Measurements from ENCODE around the gene FAM53B. TPM values are rescaled to one million over a fixed set of nuclear protein-coding genes. Genes with fewer than 3 reads are reported as not detected.

Gene FAM53B
- total RNA-seq, 4 donors from 2014 or later, result 60.8 to 84.8 (median 78.8) TPM

DNA sequence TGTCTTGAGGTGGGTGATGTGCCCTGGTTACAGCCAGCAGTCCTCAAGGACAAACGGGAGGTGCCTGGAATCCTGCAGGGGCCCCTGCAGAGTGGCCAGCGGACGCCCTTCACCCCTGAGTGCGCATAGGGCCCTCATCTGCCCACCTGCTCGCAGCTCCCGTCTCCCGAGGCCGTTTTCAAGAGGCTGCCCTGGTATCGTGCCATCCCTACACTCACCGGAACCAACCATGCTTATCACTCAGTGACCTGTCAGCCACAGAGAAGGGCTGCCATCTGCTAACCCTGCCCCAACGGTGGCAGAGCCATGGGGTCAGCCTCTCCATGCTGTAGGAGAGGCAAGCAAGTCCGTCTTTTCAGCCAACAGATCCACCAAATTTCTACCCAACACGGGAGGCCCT, 122.0 kb downstream of the FAM53B start:
- Histone ChIP-seq H3K27ac (peak overlapping the region; percentile 57 to 95 (median 76)), H3K4me3 (no peak overlapping the region), H3K4me1 (peaks cover 0 to 92% (median 65%) of the 10 kb centered on the region in 4 donors), H3K36me3 (peaks cover 0 to 40% (median 0%) of the 10 kb centered on the region in 3 donors), H3K27me3 (no peaks in the 10 kb centered on the region), H3K9me3 (no peaks in the 10 kb centered on the region)
- DNase-seq (ENCODE audit: low spot score in 2 of 2), result no peak
- TF ChIP-seq, protein P1, sequence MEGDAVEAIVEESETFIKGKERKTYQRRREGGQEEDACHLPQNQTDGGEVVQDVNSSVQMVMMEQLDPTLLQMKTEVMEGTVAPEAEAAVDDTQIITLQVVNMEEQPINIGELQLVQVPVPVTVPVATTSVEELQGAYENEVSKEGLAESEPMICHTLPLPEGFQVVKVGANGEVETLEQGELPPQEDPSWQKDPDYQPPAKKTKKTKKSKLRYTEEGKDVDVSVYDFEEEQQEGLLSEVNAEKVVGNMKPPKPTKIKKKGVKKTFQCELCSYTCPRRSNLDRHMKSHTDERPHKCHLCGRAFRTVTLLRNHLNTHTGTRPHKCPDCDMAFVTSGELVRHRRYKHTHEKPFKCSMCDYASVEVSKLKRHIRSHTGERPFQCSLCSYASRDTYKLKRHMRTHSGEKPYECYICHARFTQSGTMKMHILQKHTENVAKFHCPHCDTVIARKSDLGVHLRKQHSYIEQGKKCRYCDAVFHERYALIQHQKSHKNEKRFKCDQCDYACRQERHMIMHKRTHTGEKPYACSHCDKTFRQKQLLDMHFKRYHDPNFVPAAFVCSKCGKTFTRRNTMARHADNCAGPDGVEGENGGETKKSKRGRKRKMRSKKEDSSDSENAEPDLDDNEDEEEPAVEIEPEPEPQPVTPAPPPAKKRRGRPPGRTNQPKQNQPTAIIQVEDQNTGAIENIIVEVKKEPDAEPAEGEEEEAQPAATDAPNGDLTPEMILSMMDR (IDR thresholded peaks at IDR 0.05), result no peak
- TF ChIP-seq EP300 (IDR thresholded peaks at IDR 0.05) (no peak), POLR2A (IDR thresholded peaks at IDR 0.05) (no peak)
- 80 to 91% methylated on average over 13 of the region's 13 CpGs for WGBS, 2 donors

DNA sequence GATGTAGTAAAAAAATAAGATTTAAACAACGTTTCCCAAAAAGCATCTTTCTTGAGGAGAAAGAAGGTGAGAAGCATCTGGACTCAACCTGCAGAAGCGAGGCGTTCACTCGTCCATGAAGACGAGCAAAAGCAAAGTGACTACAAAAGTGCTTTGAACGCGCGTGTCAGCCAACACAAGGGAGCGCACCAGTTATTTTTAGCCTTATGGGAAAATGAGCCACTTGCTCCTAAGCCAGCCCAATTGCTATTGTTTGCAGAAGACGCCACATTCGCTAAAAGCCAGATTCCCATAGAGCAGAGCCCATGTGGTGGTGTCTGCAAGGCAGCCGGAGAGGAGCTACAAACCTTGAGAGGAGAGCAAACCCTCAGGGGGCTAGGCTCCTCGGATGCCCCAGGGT, 122.5 kb downstream of the FAM53B start:
- peak overlapping the region; percentile 57 to 95 (median 76) for H3K27ac ChIP-seq
- H3K4me3 ChIP-seq, result no peak overlapping the region
- DNase-seq (ENCODE audit: low spot score in 2 of 2), result no peak
- peaks cover 0 to 88% (median 60%) of the 10 kb centered on the region in 4 donors for H3K4me1 ChIP-seq
- H3K27me3 ChIP-seq, result no peaks in the 10 kb centered on the region
- peaks cover 0 to 45% (median 0%) of the 10 kb centered on the region in 3 donors for H3K36me3 ChIP-seq
- peak in 1 of 2 donors; percentile 6 for TF ChIP-seq EP300 (IDR thresholded peaks at IDR 0.05)
- TF ChIP-seq POLR2A (IDR thresholded peaks at IDR 0.05), result no peak
- TF ChIP-seq, protein P1 (IDR thresholded peaks at IDR 0.05), result no peak
- H3K9me3 ChIP-seq, result no peaks in the 10 kb centered on the region
- 53 to 63% methylated on average over 13 of the region's 13 CpGs for WGBS, 2 donors

DNA sequence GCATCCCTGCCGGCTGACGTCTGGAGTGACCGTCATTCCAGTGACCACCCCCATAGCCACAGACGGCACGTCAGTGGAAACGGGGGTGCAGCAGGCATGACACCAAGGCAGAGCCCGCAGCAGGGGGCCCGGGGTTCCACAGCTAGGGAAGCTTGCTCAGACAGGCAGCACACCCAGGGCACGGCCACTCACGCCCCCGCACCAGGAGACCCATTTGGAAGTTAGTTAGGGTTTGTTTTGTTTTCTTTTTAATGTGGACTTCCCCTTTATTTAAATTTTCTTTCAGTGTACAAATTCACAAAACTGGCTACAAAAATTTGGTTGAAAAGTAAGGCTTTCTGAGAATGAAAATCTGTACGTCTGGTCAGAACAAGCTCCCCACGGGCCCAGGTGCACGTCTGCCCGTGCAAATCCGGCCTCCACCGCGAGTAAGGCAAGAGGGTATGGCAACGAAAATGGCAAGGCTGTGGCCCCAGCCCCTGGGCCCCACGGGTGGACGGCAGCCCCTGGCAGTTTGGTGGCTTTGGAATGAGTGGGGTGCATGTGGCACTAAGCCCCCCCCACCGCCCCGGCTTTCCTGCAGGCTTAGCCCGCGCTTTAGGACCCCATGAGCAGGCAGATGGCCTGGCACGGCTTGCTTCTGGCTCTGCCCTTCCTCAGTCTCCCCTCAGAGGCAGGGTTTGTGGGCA, 124.2 kb downstream of the FAM53B start:
- H3K27ac ChIP-seq, result peak overlapping the region; percentile 68 to 95 (median 76)
- DNase-seq (ENCODE audit: low spot score in 2 of 2), result no peak
- TF ChIP-seq, protein P1 (IDR thresholded peaks at IDR 0.05), result no peak
- TF ChIP-seq POLR2A (IDR thresholded peaks at IDR 0.05) (peak in 1 of 2 donors; percentile 41), EP300 (IDR thresholded peaks at IDR 0.05) (peak in 1 of 2 donors; percentile 68)
- H3K4me1 ChIP-seq, result peaks cover 0 to 78% (median 45%) of the 10 kb centered on the region in 4 donors
- 60 to 66% methylated on average over 23 to 26 of the region's 26 CpGs for WGBS, 2 donors
- no peak overlapping the region for H3K4me3 ChIP-seq
- H3K9me3 ChIP-seq, result no peaks in the 10 kb centered on the region
- no peaks in the 10 kb centered on the region for H3K27me3 ChIP-seq
- H3K36me3 ChIP-seq, result peaks cover 0 to 56% (median 0%) of the 10 kb centered on the region in 3 donors

DNA sequence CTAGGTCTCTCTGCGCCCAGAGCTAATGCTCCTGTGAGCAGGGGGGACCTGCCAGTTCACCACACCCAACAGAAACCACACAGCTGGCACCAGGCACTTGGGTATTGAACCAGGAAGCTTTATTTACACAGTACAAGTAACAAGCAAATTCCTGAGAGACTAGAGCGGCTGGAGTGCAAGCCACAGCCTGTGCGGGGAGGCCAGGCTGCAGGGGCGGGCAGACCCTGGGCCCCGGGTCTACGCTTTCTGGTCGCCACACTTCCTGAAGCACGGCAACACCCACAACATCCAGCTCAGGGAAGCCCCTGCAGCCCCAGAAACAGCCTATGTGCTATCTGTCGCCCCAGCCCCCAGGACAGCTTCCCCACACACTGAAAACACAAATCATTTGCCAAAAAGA, 125.0 kb downstream of the FAM53B start:
- Histone ChIP-seq H3K27me3 (no peaks in the 10 kb centered on the region), H3K27ac (peak overlapping the region; percentile 68 to 95 (median 76)), H3K4me3 (no peak overlapping the region), H3K4me1 (peaks cover 0 to 74% (median 42%) of the 10 kb centered on the region in 4 donors), H3K9me3 (no peaks in the 10 kb centered on the region), H3K36me3 (peaks cover 0 to 58% (median 0%) of the 10 kb centered on the region in 3 donors)
- TF ChIP-seq POLR2A (IDR thresholded peaks at IDR 0.05), result no peak
- TF ChIP-seq, protein P1 (IDR thresholded peaks at IDR 0.05), result no peak
- TF ChIP-seq EP300 (IDR thresholded peaks at IDR 0.05), result no peak
- 44 to 51% methylated on average over 9 of the region's 9 CpGs for WGBS, 2 donors
- DNase-seq (ENCODE audit: low spot score in 2 of 2), result no peak

DNA sequence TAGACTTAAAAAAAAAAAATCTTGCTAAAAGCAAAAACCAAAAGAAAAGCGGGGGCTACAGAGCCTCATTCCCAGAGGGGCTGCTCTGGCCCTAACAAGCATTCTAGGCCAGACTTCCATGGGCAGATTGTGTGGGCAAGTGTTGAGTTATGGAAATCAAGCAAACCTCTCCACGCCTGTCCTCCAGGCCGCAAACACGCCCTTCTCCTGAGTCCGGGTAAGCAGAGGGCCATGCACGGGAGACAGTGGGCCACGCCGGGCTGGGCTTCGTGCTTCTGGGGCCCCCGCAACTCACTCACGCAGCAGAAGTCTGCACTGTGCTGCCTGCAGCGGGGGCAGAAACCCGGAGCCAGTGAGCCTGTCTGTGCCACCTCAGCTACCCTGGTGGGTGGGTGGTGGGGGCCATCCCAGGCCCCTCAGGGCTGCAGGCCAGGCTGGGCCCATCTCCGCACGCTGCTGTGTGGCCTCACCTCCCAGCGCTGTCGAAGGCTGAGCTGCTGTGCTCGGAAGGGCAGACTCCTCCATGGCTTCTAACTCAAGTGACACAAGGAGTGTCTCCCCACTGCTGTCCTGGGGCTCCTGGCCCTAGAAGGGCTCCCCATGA, 125.6 kb downstream of the FAM53B start:
- peaks cover 0 to 79% (median 46%) of the 10 kb centered on the region in 4 donors for H3K4me1 ChIP-seq
- WGBS, 2 donors, result 78 to 91% methylated on average over 10 to 12 of the region's 18 CpGs
- H3K27me3 ChIP-seq, result no peaks in the 10 kb centered on the region
- no peak for DNase-seq (ENCODE audit: low spot score in 2 of 2)
- H3K9me3 ChIP-seq, result no peaks in the 10 kb centered on the region
- H3K36me3 ChIP-seq, result peaks cover 0 to 55% (median 0%) of the 10 kb centered on the region in 3 donors
- H3K27ac ChIP-seq, result peak overlapping the region; percentile 68 to 95 (median 76)
- no peak overlapping the region for H3K4me3 ChIP-seq
- TF ChIP-seq, protein P1 (IDR thresholded peaks at IDR 0.05), result no peak

Data from tibial nerve (tissue), 4 donors.